ENCODE measurements around the gene OST4.
"Not testable (repeated sequence)": the region's sequence is repeated elsewhere in the genome, so short reads cannot be mapped to it uniquely, and the experiment has no call there.

The OST4 gene

GRCh38 chr2:27071277-27071989 lies at the start of gene OST4:
TSS of gene OST4 (minus strand) at chr2:27071654.
- H3K4me3 ChIP-seq (ENCODE audit: low read length) = peak within 1 kb of the TSS; percentile 99
- no peak for TF ChIP-seq CTCF (conservative IDR thresholded peaks at IDR 0.05; ENCODE audit: low read length)
- peak; percentile 91 for DNase-seq (ENCODE audit: low read depth)

GRCh38 chr2:27119330-27119670 lies 47.8 kb upstream of the OST4 start:
- peak overlapping the region; percentile 52 for H3K4me3 ChIP-seq (ENCODE audit: low read length)
- DNase-seq (ENCODE audit: low read depth) = not testable (repeated sequence)

- H3K4me3 ChIP-seq (ENCODE audit: low read length) = peak within 1 kb of the TSS; percentile 52
- TF ChIP-seq CTCF (conservative IDR thresholded peaks at IDR 0.05; ENCODE audit: low read length) = no peak
- DNase-seq (ENCODE audit: low read depth) = no peak
Measured at GRCh38 chr2:27118525-27119329, 47.3 kb upstream of the OST4 start, which contains the start of gene CGREF1. TSS of gene CGREF1 (minus strand) at chr2:27119128. CDS start at chr2:27104366, 14,762 bp downstream.

- H3K4me3 ChIP-seq (ENCODE audit: low read length) = peak overlapping the region; percentile 49
- no peak for TF ChIP-seq CTCF (conservative IDR thresholded peaks at IDR 0.05; ENCODE audit: low read length)
- DNase-seq (ENCODE audit: low read depth) = no peak
Measured at GRCh38 chr2:27117995-27118524, 46.6 kb upstream of the OST4 start.

- no peak for DNase-seq (ENCODE audit: low read depth)
- TF ChIP-seq CTCF (conservative IDR thresholded peaks at IDR 0.05; ENCODE audit: low read length) = no peak
- H3K4me3 ChIP-seq (ENCODE audit: low read length) = no peak overlapping the region
Measured at GRCh38 chr2:27115519-27115918, 44.1 kb upstream of the OST4 start.

GRCh38 chr2:27111392-27112078 lies 40.1 kb upstream of the OST4 start:
- H3K4me3 ChIP-seq (ENCODE audit: low read length); DNase-seq (ENCODE audit: low read depth): not testable (repeated sequence)

- not testable (repeated sequence) for H3K4me3 ChIP-seq (ENCODE audit: low read length); DNase-seq (ENCODE audit: low read depth)
Measured at GRCh38 chr2:27110603-27111352, 39.3 kb upstream of the OST4 start.

- H3K4me3 ChIP-seq (ENCODE audit: low read length) = no peak overlapping the region
- no peak for DNase-seq (ENCODE audit: low read depth)
- no peak for TF ChIP-seq CTCF (conservative IDR thresholded peaks at IDR 0.05; ENCODE audit: low read length)
Measured at GRCh38 chr2:27109083-27109482, 37.6 kb upstream of the OST4 start.

Data from AG10803 (cell line).